ENCODE measurements around the gene RPS6KB2.
A peak's percentile ranks its signal among the peaks of the same experiment; 100 is the strongest.

RPS6KB2 gene

DNA sequence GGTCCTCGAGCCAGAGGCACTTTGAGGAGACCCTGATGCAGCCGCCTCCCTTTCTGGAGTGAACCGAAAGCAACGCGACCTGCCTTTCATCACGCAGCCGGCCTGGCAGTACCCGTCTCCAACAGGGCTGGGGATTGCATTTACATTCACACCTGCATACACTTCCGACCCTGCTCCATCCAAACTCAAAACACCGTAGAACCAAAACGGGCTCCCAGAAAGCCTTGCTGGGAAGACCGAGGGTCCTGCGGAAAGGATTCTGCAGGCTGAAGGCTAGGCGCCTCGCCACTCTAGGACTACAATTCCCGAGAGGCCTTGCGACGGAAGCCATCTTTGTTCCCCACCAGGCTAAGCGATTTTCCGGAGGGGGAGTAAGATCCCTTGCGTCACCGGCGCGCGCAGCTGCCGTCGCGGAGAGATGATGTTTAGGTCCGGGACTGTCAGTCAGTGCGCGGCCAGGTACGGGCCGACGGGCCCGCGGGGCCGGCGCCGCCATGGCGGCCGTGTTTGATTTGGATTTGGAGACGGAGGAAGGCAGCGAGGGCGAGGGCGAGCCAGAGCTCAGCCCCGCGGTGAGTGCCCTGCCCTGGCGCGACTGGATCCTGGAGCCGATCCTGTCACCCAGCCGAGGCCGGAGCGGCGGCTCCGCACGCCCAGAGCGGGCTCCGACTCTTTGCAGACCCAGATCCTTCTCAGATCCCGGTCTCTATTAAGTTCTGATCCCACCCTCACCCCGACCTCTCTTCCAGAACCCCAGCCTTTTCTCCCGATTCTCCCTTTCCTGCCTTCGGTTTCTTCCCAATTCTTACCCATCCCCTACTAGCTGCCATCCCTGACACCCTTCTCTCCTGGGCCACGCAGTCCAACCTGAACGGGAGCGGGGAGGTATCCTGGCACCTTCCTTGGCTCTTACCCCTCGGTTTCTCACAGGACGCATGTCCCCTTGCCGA, at the start of gene RPS6KB2:
Gene RPS6KB2, plus strand, starts transcription at position 443 of the 950 bp plus-strand sequence. Its CDS starts 52 bp downstream, at position 495.
- DNase-seq (ENCODE audit: low read depth in 2 of 2) = peak; percentile 99 to 100

DNA sequence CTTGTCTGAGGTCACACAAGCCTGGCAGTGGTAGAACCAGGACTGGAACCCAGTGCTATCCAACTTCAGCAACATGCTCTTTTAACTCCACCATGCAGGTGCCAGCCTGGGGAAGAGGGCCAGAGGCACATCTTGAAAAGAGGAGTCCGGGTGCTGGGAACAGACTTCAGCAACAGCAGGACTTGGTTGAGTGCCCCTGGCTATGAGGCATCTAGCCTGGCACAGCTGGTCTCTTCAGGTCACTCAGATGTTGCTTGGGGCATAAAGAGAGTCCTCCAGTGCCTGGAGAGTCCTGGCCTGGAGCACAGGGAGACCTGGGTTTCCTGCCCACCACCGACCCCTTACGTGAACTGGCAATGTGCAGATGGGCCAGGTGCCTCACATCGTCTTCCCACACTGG, 49.8 kb upstream of the RPS6KB2 start:
- DNase-seq (ENCODE audit: low read depth in 2 of 2) = no peak

DNA sequence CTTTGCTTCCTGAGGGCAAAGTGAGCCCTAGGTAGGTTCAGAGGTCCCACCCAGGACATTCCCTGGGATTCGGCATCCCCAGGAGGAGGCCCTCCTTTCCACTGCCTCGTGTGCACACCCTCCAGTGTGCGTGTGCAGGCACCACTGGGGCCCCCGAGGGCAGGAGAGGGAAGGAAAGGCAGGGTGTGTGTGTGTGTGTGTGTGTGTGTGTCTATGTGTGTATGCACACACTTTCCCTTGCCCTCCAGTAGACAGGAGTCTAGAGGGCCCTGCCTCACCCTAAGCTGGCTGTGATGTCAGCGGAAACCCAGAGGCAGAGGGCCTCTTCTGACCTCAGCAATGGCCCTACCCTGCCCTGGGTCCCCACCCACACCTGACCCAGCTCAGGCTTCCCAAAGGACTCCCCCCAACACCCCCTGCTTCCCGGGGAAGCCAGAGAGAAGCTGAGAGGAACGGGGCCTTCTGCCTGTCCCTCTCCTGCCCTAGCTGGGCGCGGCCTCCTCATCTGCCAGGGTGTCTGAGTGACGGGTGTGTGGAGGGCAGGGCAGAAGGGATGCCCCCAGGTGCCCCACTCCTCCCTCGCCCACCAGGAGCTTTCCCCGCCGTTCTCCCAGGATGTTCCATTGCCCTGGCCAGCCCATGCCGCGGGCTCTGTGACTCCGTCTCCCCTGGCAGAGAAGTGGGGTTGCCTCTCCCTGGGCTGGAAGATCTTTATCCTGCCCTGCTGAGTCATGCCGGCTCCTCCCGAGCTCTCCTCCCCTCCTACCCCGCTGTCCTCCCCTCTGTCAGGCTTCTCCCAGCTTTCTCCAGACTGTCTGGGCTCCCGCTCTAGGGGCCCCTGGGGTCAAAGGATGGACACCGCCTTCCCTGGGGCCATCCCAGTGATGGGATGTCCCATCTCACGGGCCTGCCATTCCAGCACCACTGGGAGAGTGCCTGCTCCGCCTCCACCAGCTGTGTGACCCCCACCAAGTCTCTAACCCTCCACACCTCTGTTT, 48.9 kb upstream of the RPS6KB2 start:
- no peak for DNase-seq (ENCODE audit: low read depth in 2 of 2)

DNA sequence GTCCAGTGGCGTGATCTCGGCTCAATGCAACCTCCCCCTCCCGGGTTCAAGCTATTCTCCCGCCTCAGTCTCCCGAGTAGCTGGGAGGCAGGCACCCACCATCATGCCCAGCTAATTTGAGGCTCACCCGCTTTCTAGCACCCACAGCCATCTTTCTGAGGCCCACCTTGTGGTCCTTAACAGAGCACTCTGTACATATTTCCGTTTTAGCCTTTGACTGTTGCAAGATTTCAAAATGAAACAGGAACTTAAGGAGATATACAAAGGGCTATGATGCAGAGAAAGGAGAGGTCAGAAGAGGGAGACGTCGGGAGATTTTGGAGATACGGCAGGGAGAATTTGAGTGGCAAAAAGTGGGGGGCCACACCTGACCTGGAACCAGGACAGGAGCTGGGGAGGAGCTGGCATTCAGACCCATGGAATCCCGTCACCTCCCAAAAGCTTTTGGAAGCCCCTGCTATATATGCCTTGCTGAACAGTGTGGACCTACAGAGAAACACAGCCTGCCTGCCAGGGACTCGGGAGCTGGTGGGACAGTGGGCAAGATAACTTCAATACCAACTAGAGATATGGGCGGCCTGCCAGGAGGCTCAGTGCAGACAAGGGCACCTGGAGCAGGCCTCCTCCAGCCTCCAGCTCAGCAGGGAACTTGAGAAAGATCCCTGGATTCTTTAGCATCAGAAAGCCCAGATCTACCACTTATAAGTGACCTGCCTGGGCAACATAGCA, 46.9 kb upstream of the RPS6KB2 start:
- DNase-seq (ENCODE audit: low read depth in 2 of 2) = no peak

DNA sequence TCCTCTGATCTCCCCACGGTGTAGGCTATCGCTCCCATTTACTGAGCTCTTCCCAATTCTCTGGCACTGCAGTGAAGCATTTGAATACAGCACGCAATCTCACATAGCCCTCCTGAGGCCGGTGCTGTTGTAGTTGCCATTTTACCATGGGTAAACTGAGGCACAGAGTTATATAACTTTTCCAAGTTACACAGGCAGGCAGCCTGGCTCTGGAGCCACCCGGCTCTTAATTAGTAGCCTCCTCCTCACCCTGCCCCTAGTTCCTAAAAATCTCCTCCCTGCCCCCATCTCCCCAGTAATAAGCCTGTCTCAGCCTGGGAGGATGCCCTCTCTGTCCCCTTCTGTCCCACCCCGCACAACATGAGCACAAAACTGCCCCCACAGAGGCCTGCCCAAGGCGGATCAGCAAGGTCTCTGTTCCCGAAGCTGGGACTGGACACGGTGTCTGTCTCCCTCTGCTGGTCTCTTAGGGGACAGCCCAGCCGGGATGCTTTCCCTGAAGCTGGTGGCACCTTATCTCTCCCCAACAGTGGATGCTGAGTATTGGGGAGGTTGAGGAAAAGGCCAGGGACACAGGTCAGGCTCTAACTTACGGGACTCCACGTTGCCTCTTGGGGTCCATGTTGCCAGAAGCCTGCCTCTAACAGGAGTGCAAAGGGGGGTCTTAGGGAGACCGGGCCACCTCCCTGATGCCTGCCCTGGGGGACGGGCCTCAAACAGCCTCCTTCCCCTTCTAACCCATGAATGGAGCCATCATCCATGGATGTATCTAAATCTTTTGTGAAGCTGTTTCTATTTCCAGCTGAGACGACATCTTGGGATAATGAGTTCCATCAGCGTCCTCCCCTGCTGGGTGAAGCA, 45.8 kb upstream of the RPS6KB2 start:
- peak; percentile 75 to 77 for DNase-seq (ENCODE audit: low read depth in 2 of 2)

DNA sequence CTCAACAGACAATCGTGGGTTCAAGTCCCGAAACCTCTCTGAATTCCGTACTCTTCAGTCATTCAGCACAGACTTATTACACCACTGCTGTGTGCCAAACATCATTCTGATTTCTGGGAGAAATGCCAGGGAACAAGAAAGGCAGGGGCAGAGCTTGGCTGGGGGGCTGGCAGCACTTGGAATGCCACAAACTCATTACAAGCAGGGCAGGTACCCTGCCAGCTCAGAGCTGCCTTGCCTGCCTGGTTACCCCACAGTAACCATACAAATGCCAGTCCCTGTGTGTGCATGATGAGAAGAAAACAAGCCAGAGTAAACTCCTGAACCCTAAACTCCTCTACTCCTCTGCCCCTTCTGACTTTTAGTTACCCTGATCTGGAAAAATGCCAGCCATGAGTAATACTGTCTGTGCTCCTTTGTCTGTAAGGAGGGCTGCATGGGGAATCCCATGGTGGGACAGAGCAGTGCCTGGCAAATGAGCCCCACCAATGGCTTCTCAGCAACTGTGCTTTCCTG, 43.4 kb upstream of the RPS6KB2 start:
- DNase-seq (ENCODE audit: low read depth in 2 of 2) = no peak

DNA sequence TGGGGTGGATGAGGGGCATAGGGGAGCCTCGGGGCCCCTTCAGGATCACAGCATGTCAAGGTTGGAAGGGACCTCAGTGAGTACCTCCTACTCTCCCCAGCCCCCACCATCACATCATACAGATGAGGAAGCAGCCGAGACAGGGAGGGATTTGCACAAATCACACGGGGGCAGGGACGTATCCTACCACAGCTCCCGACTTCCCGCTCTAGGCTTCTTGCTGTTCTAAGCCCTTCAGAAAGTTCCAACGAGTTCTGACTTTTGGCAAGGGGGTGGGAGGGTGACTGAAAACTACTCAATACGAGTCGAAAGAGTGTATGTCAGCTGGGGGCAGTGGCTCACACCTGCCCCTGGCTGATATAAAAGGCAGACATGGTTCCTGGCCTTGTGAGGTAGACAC, 41.2 kb upstream of the RPS6KB2 start:
- no peak for DNase-seq (ENCODE audit: low read depth in 2 of 2)

DNA sequence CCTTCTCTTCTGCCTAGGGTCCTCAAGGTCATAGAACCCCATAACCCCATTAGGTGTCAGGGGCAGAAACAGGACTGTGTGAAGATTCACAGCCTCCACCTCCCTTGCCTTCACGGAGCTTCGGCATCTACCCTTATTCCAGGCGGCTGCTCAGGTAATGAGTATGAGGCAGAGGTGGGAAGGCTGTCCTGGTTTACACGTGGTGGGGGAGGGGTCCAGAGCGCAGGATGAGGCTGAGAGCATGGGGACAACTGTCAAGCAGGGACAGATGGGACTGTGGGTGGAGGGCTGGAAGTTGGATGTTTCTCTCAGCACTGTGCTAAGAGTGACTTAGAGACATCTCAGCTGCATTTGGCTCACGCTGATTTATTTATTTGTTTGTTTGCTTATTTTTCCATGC, 40.8 kb upstream of the RPS6KB2 start:
- DNase-seq (ENCODE audit: low read depth in 2 of 2) = no peak

DNA sequence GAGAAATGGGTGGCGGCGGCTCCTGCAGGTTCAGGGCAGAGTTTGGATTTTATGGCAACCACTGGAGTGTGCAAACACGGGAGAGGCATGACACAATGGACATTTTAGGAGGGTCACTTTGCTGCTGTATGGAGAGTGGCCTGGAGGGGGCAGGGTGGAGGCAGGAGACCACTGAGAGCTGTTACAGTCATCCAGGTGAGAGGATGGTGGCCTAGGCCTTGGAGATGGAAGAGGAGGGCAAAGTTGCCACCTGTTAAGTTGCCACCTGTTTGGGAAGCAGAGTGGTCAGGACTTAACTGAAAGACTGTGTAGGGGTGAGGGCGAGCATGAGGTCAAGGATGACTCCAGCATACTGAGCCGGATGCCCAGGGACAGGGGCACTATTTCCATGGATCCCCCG, 38.8 kb upstream of the RPS6KB2 start:
- DNase-seq (ENCODE audit: low read depth in 2 of 2) = no peak

DNA sequence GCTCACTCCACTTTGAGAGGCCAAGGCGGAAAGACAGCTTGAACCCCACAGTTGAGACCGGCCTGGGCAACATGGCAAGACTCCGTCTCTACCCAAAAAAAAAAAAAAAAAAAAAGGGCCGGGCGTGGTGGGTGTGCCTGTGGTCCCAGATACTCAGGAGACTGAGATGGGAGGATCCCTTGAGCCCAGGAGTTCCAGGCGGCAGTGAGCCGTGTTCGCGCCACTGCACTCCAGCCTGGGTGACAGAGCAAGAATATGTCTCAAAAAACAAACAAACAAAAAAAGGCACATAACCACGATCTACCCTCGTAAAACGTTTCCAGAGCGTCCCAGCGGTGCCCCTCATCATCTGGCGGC, 37.4 kb upstream of the RPS6KB2 start:
- no peak for DNase-seq (ENCODE audit: low read depth in 2 of 2)

DNA sequence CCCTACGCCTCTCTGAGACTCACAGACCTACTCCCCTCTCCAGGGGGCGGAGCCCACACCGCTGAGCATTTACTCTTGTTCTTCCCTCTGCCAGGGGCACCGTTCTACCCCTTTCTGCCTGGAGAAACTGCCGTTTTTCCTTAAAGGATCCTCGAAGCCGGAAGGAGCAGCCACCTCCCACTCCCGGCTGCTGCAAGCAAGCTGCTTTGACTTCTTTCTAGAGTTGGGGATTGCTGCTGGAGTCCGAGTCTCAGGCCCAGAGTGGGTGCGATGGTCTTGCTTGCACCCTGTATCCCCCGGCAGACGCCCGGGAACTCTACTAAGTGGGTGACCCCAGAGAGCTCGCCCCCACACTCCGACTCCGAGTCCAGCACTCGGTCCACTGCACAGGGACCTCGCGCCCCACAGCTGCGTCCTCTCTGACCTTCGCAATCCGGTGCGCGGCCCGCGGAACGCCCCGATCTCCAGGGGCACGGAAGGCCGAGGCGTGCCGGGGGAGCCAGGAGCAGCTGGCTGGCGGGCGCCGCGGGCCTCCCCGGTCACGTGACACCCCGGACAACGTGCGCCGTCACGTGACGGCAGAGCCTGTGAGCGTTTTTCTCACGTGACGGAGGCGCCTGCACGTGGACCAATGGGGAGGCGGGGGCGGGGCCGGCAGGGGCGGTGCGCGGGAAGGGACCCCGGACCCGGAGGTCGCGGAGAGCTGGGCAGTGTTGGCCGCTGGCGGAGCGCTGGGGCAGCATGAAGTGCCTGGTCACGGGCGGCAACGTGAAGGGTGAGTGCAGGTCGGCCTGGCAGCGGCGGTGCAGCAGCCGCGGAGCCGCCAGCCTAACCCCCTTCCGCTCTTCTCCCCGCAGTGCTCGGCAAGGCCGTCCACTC, 36.8 kb upstream of the RPS6KB2 start, which contains the start of gene RAD9A:
Gene RAD9A, plus strand, starts transcription at position 683 of the 879 bp plus-strand sequence. Its CDS starts 59 bp downstream, at position 742.
- DNase-seq (ENCODE audit: low read depth in 2 of 2) = peak; percentile 91 to 92

DNA sequence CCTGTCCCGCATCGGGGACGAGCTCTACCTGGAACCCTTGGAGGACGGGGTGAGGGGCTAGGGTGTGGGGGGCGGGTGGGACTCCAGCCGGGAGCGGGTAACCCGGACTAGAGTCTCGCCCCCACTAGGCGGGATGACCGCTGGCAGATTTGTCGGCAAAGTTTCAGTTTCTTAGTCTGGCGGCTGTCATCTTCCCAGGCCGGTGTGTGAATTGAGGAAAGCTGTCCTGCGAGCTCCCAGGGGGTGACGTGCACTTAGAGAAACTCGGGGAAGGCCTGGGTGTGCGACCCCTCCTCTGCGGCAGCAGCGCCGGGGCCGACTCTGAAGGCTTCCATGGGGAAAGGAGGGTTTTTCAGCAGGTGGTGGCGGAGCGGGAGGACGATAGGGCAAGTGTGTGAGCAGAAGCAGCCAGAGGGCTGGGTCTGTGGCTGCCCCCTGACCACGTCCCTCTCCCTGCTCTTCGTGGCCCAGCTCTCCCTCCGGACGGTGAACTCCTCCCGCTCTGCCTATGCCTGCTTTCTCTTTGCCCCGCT, 36.0 kb upstream of the RPS6KB2 start:
- DNase-seq (ENCODE audit: low read depth in 2 of 2) = no peak

DNA sequence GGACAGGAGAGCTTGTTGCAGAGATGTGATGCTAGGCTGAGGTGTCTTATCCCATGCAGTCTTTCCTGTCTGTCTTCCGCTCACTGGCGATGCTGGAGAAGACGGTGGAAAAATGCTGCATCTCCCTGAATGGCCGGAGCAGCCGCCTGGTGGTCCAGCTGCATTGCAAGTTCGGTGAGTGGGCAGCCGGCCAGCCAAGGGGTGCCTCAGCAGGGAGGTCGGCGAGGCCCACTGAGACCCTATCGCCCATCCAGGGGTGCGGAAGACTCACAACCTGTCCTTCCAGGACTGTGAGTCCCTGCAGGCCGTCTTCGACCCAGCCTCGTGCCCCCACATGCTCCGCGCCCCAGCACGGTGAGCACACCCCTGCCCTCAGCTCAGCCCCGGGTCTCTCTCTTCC, 34.9 kb upstream of the RPS6KB2 start:
- DNase-seq (ENCODE audit: low read depth in 2 of 2) = no peak

DNA sequence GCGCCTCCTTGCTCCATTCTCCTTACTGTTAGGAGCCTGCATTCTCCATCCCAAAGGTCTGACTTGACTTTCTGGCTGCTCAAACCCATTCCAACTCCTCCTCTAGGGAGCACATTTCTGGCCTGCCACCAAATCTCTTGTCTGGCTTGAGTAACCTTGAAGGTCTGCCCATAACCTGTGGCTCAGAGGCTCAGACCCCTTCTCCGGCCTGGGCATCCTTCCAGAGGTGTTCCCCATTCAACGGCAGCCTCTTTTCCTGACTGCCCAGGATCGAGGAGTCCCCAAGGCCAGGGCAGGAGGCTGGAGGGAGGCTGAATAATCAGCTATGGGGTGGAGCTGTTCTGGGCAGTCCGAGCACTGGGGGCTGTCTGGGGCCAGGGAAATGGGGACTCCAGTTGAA, 34.3 kb upstream of the RPS6KB2 start:
- DNase-seq (ENCODE audit: low read depth in 2 of 2) = no peak

DNA sequence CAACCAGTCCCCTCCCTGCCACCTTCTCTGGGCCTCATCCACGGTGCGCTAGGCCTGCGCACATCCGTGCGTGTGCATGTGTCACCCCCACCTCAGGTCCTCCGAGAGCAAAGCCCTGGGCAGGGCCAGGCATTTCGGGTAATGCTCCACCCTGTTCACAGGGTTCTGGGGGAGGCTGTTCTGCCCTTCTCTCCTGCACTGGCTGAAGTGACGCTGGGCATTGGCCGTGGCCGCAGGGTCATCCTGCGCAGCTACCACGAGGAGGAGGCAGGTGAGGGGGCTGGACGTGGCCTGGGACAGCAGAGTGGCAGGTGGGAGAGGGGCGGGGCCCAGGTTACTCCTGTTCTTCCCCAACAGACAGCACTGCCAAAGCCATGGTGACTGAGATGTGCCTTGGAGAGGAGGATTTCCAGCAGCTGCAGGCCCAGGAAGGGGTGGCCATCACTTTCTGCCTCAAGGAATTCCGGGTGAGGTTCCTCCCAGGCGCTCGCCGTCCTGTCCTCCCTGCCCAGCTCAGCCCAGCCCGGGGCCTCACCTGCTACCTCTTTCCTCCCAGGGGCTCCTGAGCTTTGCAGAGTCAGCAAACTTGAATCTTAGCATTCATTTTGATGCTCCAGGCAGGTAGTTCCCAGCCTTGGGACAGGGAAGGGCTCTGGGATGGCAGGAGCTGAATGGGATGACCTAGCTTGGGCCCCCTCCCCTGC, 32.6 kb upstream of the RPS6KB2 start:
- no peak for DNase-seq (ENCODE audit: low read depth in 2 of 2)

DNA sequence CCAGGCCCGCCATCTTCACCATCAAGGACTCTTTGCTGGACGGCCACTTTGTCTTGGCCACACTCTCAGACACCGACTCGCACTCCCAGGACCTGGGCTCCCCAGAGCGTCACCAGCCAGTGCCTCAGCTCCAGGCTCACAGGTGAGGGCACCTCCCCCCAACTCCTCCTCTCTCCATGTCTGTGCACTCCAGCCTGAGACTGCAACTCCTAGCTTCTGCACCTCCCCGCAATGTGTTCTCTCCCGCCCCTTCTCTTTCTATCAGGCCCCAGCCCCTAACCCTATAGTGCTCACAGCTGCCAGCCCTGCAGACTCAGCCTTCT, 32.1 kb upstream of the RPS6KB2 start:
- DNase-seq (ENCODE audit: low read depth in 2 of 2) = no peak

DNA sequence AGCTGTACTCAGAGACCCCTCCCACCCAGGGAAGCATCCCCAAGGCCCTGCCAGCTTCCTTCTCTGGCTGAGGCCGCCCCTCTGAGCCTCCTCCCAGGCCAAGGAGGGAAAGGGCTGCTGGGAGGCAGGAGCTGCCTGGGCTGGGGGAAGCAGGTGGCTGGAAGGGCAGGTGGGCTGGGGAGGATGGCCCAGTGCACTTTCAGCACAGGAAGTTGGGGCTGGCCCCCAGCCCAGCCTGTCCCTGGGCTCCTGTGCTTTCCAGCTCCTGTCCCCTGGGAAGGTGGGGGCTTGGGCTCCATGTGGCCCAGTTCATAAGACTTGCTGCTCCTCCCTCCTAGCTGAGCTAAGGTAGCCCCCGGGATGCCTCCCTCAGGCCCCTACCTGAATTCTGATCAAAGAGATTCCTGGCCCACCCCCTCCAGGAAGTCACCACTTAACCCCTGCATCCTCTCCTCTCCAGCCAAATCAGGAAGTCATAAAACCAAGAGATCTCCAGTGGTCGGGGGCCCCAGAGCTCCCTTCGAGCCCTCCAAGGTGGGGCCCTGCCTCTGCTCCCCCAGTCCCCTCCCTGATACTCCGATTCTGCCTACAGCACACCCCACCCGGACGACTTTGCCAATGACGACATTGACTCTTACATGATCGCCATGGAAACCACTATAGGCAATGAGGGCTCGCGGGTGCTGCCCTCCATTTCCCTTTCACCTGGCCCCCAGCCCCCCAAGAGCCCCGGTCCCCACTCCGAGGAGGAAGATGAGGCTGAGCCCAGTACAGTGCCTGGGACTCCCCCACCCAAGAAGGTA, 31.5 kb upstream of the RPS6KB2 start:
- no peak for DNase-seq (ENCODE audit: low read depth in 2 of 2)

DNA sequence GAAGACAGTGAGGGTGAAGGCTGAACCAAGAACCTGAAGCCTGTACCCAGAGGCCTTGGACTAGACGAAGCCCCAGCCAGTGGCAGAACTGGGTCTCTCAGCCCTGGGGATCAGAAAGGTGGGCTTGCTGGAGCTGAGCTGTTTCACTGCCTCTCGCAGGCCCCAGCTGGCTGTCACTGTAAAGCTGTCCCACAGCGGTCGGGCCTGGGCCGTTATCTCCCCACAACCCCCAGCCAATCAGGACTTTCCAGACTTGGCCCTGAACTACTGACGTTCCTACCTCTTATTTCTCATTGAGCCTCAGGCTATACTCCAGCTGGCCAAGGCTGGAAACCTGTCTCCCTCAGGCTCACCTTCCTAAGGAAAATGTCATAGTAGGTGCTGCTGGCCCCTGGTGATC, 30.8 kb upstream of the RPS6KB2 start:
- DNase-seq (ENCODE audit: low read depth in 2 of 2) = no peak

Data from stimulated activated CD4-positive, alpha-beta T cell treated with anti-CD3 and anti-CD28 coated beads, Interleukin-4, amount 100 ng/mL, for 48 hours (primary cell).